Measurements from ENCODE around the gene FGF11.

DNA sequence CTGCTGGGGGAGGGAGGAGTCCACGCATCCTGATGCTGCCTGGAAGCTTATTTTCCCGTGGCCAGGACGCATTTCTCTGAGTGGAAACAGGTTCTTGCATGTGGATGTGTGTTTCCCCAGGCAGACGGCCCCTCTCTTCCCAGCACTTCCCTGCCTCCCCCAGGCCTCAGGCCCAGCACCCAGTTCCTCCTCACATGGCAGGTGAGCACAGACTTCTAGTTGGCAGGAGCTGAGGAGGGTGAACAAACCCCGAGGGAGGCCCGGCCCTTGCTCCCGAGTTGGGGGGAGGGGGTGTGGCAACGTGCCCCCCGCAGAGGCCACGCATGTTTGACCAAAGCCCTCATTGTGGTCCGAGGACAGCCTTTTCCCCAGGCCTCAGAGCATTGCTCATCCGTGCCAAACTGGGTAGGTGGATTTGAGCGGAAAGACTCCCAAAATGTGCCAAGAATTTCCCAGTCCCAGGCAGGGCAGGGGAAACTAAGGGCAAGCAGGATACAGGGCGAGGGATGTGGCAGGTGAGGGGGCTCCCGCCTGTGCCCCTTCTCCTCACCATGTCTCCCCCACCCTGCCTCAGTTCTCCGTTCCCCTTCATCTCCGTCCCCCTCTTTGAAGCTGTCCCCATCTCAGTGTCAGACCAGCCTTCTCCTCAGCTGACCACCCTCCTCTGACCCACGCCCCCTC, 20.7 kb upstream of the FGF11 start:
- TF ChIP-seq, protein P1, sequence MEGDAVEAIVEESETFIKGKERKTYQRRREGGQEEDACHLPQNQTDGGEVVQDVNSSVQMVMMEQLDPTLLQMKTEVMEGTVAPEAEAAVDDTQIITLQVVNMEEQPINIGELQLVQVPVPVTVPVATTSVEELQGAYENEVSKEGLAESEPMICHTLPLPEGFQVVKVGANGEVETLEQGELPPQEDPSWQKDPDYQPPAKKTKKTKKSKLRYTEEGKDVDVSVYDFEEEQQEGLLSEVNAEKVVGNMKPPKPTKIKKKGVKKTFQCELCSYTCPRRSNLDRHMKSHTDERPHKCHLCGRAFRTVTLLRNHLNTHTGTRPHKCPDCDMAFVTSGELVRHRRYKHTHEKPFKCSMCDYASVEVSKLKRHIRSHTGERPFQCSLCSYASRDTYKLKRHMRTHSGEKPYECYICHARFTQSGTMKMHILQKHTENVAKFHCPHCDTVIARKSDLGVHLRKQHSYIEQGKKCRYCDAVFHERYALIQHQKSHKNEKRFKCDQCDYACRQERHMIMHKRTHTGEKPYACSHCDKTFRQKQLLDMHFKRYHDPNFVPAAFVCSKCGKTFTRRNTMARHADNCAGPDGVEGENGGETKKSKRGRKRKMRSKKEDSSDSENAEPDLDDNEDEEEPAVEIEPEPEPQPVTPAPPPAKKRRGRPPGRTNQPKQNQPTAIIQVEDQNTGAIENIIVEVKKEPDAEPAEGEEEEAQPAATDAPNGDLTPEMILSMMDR (IDR thresholded peaks at IDR 0.05), result no peak
- TF ChIP-seq POLR2AphosphoS5 (IDR thresholded peaks at IDR 0.05) (no peak), POLR2A (IDR thresholded peaks at IDR 0.05) (no peak), EP300 (IDR thresholded peaks at IDR 0.05) (no peak)

Measured in upper lobe of left lung (tissue), 4 donors.